ENCODE measurements around the gene RAB11FIP4. TPM values are rescaled to one million over a fixed set of nuclear protein-coding genes. Genes with fewer than 3 reads are reported as not detected.

The RAB11FIP4 gene
- total and polyA plus RNA-seq, 4 donors: 1.5 to 16.0 (median 3.3) TPM

GRCh38 chr17:31572341-31572740 lies 180.9 kb downstream of the RAB11FIP4 start:
- H3K36me3 ChIP-seq (ENCODE audit: control insufficient read depth in 4 of 4, insufficient read depth in 3 of 4, low read depth in 1 of 4, low read length in 3 of 4): peaks cover 0 to 3% (median 1%) of the 10 kb centered on the region in 4 donors
- H3K9ac ChIP-seq (ENCODE audit: low read depth in 1 of 2, low read length in 2 of 2): no peak overlapping the region
- H3K27ac ChIP-seq (ENCODE audit: low read depth in 1 of 2, low read length in 2 of 2): no peak overlapping the region

More at GRCh38 chr17:31572341-31572740, 180.9 kb downstream of the RAB11FIP4 start:
- Histone ChIP-seq H3K4me1 (ENCODE audit: control insufficient read depth in 4 of 4, insufficient read depth in 4 of 4, low read length in 3 of 4) (peaks cover 8 to 40% (median 28%) of the 10 kb centered on the region in 4 donors), H3K9me3 (ENCODE audit: control insufficient read depth in 4 of 4, low read length in 3 of 4) (no peaks in the 10 kb centered on the region), H3K4me3 (ENCODE audit: low read depth in 1 of 3, low read length in 3 of 3) (no peak overlapping the region), H3K27me3 (ENCODE audit: control insufficient read depth in 4 of 4, insufficient read depth in 4 of 4, low read length in 3 of 4) (no peaks in the 10 kb centered on the region)
- TF ChIP-seq, protein P1, sequence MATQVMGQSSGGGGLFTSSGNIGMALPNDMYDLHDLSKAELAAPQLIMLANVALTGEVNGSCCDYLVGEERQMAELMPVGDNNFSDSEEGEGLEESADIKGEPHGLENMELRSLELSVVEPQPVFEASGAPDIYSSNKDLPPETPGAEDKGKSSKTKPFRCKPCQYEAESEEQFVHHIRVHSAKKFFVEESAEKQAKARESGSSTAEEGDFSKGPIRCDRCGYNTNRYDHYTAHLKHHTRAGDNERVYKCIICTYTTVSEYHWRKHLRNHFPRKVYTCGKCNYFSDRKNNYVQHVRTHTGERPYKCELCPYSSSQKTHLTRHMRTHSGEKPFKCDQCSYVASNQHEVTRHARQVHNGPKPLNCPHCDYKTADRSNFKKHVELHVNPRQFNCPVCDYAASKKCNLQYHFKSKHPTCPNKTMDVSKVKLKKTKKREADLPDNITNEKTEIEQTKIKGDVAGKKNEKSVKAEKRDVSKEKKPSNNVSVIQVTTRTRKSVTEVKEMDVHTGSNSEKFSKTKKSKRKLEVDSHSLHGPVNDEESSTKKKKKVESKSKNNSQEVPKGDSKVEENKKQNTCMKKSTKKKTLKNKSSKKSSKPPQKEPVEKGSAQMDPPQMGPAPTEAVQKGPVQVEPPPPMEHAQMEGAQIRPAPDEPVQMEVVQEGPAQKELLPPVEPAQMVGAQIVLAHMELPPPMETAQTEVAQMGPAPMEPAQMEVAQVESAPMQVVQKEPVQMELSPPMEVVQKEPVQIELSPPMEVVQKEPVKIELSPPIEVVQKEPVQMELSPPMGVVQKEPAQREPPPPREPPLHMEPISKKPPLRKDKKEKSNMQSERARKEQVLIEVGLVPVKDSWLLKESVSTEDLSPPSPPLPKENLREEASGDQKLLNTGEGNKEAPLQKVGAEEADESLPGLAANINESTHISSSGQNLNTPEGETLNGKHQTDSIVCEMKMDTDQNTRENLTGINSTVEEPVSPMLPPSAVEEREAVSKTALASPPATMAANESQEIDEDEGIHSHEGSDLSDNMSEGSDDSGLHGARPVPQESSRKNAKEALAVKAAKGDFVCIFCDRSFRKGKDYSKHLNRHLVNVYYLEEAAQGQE (IDR thresholded peaks at IDR 0.05): no peak
- TF ChIP-seq MAX (IDR thresholded peaks at IDR 0.05) (no peak), TAF1 (conservative IDR thresholded peaks at IDR 0.05) (no peak), EGR1 (IDR thresholded peaks at IDR 0.05; ENCODE audit: low read depth in 2 of 2) (no peak), SP1 (IDR thresholded peaks at IDR 0.05) (no peak), JUND (IDR thresholded peaks at IDR 0.05) (no peak), FOXA1 (IDR thresholded peaks at IDR 0.05) (no peak), RXRA (IDR thresholded peaks at IDR 0.05) (no peak), GABPA (IDR thresholded peaks at IDR 0.05 in 1 of 2, conservative IDR thresholded peaks at IDR 0.05 in 1 of 2) (no peak), RAD21 (IDR thresholded peaks at IDR 0.05) (no peak), NR2F2 (IDR thresholded peaks at IDR 0.05) (no peak), HNF4A (conservative IDR thresholded peaks at IDR 0.05) (no peak), ZBTB33 (IDR thresholded peaks at IDR 0.05) (no peak), HNF4G (IDR thresholded peaks at IDR 0.05) (no peak), FOXA2 (IDR thresholded peaks at IDR 0.05) (no peak), YY1 (IDR thresholded peaks at IDR 0.05) (no peak)
- TF ChIP-seq, protein P2, sequence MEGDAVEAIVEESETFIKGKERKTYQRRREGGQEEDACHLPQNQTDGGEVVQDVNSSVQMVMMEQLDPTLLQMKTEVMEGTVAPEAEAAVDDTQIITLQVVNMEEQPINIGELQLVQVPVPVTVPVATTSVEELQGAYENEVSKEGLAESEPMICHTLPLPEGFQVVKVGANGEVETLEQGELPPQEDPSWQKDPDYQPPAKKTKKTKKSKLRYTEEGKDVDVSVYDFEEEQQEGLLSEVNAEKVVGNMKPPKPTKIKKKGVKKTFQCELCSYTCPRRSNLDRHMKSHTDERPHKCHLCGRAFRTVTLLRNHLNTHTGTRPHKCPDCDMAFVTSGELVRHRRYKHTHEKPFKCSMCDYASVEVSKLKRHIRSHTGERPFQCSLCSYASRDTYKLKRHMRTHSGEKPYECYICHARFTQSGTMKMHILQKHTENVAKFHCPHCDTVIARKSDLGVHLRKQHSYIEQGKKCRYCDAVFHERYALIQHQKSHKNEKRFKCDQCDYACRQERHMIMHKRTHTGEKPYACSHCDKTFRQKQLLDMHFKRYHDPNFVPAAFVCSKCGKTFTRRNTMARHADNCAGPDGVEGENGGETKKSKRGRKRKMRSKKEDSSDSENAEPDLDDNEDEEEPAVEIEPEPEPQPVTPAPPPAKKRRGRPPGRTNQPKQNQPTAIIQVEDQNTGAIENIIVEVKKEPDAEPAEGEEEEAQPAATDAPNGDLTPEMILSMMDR (IDR thresholded peaks at IDR 0.05; ENCODE audit: low read depth, low read length, missing input control): no peak
- TF ChIP-seq, protein P3, sequence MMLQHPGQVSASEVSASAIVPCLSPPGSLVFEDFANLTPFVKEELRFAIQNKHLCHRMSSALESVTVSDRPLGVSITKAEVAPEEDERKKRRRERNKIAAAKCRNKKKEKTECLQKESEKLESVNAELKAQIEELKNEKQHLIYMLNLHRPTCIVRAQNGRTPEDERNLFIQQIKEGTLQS (IDR thresholded peaks at IDR 0.05): no peak
- DNase-seq (ENCODE audit: low spot score): no peak
- WGBS: 93% methylated on average over 7 of the region's 7 CpGs

All from liver (tissue), 9 donors.